Fibroblast of mammary gland (primary cell): ENCODE measurements around the gene SLC2A6.

Source experiments
- DNase-seq: peaks from one replicate; pipeline ENCODE4 v3.0.0-alpha.2; 2010; ENCODE audit warnings: low read depth
- H3K4me3 ChIP-seq: 2 replicates; pipeline ENCODE4 v1.5.1; 2011; ENCODE audit warnings: low read depth, mild to moderate bottlenecking, low read length, moderate library complexity; ENCODE audit not compliant: control insufficient read depth
- TF ChIP-seq, protein P1 (sequence below): conservative IDR thresholded peaks from 2 replicates; pipeline ENCODE4 v1.5.1; 2011; ENCODE audit warnings: low read depth, low read length, inconsistent platforms; ENCODE audit not compliant: control insufficient read depth, insufficient read depth

The SLC2A6 gene

DNA sequence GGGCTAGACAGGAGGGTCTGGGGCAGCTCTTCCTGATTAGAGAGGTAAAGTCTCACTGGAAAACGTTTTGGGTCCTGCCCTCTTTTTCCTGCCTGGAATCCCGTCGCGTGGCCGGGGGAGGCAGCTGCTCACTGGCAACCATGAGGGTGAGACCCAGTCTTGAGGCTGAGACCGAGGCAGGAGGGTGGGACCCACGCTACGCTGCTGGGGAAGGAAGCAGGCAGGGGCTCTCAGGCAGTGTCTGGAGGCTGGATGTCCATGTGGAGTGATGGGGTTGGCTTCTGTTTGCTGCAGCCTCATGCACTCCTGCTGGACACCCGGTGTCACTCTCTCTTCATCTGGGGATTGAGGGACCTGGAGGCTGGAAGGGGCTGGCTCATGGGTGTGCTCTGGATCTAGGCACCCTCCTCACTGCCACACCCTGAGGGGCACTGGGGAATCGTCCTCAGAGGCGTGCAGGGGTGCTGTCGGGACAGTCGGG, 11.3 kb upstream of the SLC2A6 start:
- no peak overlapping the region for H3K4me3 ChIP-seq
- TF ChIP-seq, protein P1, sequence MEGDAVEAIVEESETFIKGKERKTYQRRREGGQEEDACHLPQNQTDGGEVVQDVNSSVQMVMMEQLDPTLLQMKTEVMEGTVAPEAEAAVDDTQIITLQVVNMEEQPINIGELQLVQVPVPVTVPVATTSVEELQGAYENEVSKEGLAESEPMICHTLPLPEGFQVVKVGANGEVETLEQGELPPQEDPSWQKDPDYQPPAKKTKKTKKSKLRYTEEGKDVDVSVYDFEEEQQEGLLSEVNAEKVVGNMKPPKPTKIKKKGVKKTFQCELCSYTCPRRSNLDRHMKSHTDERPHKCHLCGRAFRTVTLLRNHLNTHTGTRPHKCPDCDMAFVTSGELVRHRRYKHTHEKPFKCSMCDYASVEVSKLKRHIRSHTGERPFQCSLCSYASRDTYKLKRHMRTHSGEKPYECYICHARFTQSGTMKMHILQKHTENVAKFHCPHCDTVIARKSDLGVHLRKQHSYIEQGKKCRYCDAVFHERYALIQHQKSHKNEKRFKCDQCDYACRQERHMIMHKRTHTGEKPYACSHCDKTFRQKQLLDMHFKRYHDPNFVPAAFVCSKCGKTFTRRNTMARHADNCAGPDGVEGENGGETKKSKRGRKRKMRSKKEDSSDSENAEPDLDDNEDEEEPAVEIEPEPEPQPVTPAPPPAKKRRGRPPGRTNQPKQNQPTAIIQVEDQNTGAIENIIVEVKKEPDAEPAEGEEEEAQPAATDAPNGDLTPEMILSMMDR: no peak
- DNase-seq: no peak

- no peak overlapping the region for H3K4me3 ChIP-seq
- TF ChIP-seq, protein P1: no peak
- DNase-seq: no peak
Measured at GRCh38 chr9:133489253-133490190, 10.6 kb upstream of the SLC2A6 start.

GRCh38 chr9:133488686-133489252, 9.9 kb upstream of the SLC2A6 start:
- TF ChIP-seq, protein P1: no peak
- H3K4me3 ChIP-seq: no peak overlapping the region
- DNase-seq: no peak

GRCh38 chr9:133487331-133487725, 8.4 kb upstream of the SLC2A6 start:
- TF ChIP-seq, protein P1: no peak
- no peak for DNase-seq
- no peak overlapping the region for H3K4me3 ChIP-seq

- no peak for DNase-seq
- TF ChIP-seq, protein P1: no peak
- no peak overlapping the region for H3K4me3 ChIP-seq
Measured at GRCh38 chr9:133485531-133486260, 6.8 kb upstream of the SLC2A6 start.

DNA sequence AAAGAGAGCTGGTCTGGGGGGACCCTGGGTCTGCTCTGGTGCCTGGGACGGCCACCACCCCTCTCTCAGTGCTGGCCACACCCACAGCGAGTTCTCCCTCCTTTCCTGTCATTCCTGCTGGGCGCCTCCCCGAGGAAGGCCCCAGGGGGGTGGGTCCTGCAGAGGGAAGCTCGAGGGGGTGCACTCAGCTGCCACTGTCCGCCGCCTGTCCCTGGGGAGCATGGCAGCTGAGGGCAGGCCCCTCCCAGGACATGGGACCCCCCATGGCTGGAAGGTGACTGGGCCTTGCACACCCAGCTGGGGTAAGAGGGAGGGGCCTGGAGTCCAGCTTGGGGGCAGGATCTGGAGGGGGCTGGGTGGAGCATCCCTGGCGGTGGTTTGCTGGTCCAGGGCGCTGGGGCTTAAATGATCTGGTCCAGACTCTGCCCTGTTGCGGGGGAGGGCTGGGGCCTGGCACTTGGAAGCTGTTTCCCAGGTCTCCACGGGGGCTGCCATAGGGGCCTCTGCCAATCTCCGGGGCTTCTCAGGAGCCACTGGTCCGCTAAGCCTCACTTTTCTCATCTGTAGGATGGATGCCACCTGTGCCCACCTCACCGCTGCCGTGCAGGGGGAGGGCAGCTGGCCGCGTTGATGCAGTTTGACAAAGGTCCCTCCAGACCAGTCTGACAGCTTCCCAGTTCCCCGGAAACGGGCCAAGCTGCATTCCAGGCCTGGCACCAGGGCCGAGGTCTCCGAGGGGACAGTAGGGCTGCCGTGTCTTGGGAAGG, 6.0 kb upstream of the SLC2A6 start:
- no peak for DNase-seq
- TF ChIP-seq, protein P1: no peak
- no peak overlapping the region for H3K4me3 ChIP-seq
